HEK293T (cell line): ENCODE data around the gene CLRN2.

ENCODE experiments used
- FOXA1 ChIP-seq: fragments of 450-650 bp; IDR thresholded peaks from 2 replicates; pipeline ENCODE4 v1.6.1; 2016; ENCODE audit warnings: mild to moderate bottlenecking
- LEF1 ChIP-seq: fragments of 450-650 bp; IDR thresholded peaks from 2 replicates; pipeline ENCODE4 v1.6.1; 2017; ENCODE audit warnings: mild to moderate bottlenecking, borderline replicate concordance
- SP1 ChIP-seq: fragments of 450-650 bp; IDR thresholded peaks from 2 replicates; pipeline ENCODE4 v1.6.1; 2017
- TF ChIP-seq, protein P1 (sequence below): fragments of 450-650 bp; IDR thresholded peaks from 2 replicates; pipeline ENCODE4 v1.6.1; 2016

DNA sequence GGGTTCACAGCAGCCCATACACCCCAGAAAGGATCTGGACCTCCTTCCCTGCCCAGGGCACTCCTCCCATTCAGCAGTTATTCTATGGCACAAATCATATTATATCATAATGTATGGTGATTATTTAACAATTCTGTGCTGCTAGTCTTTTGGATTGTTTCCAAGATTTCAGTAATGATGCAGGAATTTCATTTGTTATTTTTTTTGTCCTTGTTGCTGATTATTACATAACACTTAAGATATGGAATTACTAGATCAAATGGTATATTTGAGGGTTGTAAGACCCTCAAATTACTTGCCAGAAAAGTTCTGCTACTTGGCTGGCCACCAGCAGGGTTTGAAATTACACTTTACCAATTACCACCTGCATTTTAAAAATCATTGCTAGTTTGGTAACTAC lies 39.5 kb upstream of the CLRN2 start:
- TF ChIP-seq FOXA1 (no peak), SP1 (no peak), LEF1 (no peak)
- TF ChIP-seq, protein P1, sequence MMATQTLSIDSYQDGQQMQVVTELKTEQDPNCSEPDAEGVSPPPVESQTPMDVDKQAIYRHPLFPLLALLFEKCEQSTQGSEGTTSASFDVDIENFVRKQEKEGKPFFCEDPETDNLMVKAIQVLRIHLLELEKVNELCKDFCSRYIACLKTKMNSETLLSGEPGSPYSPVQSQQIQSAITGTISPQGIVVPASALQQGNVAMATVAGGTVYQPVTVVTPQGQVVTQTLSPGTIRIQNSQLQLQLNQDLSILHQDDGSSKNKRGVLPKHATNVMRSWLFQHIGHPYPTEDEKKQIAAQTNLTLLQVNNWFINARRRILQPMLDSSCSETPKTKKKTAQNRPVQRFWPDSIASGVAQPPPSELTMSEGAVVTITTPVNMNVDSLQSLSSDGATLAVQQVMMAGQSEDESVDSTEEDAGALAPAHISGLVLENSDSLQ = no peak
